SK-N-SH (cell line): ENCODE data around the gene GLTP. TPM values are rescaled to one million over a fixed set of nuclear protein-coding genes. Genes with fewer than 3 reads are reported as not detected.

ENCODE experiments used
- CTCF ChIA-PET: fragments of 300-600, 350-600 bp; formaldehyde crosslinking; extraction: SDS; loops from one replicate; lab custom pipeline; 2021; lab: Yijun Ruan, JAX
- POLR2A ChIA-PET: fragments of 350-600 bp; sonication (Branson Sonifier 250); formaldehyde crosslinking; extraction: SDS; loops from one replicate; lab custom pipeline; 2020; ENCODE audit warnings: antibody characterized with exemption, inconsistent platforms; lab: Yijun Ruan, JAX
- DNase-seq: peaks from one replicate; pipeline ENCODE4 v3.0.0; 2012
- H2AFZ ChIP-seq: fragments of 200-600 bp; sonication (generic); 2 replicates; pipeline ENCODE4 v1.8.1; 2016; ENCODE audit warnings: antibody characterized with exemption, mild to moderate bottlenecking, low read depth
- H3F3A ChIP-seq: fragments of 200-600 bp; sonication (generic); replicated peaks from 2 replicates; pipeline ENCODE3; 2016; ENCODE audit warnings: antibody characterized with exemption, mild to moderate bottlenecking; ENCODE audit not compliant: insufficient read depth
- H3K27ac ChIP-seq, 2 experiments: fragments of 200-500 bp in 1 of 2; fragments of 200-600 bp in 1 of 2; sonication (Bioruptor generic) in 1 of 2; sonication (generic), shearing (Covaris generic) in 1 of 2; 2 replicates each; pipeline versions ENCODE4 v1.5.1 to v1.6.1; 2014 to 2016; ENCODE audit warnings: low read depth in 2 of 2, inconsistent platforms in 1 of 2, low read length in 1 of 2, mild to moderate bottlenecking in 1 of 2, mixed read lengths in 1 of 2
- H3K27me3 ChIP-seq: fragments of 200-600 bp; sonication (generic), shearing (Covaris generic); 2 replicates; pipeline ENCODE4 v1.6.1; 2016; ENCODE audit warnings: mixed run types; ENCODE audit not compliant: insufficient read depth
- H3K36me3 ChIP-seq, 2 experiments: fragments of 200-500 bp in 1 of 2; fragments of 200-600 bp in 1 of 2; sonication (Bioruptor generic) in 1 of 2; sonication (generic) in 1 of 2; replicated peaks in 1 of 2; 2 replicates each; pipeline versions ENCODE3 to v1.5.1; 2014 to 2016; ENCODE audit warnings: low read length in 1 of 2, mild to moderate bottlenecking in 1 of 2; ENCODE audit not compliant: insufficient read depth in 2 of 2, control insufficient read depth in 1 of 2
- H3K4me1 ChIP-seq, 2 experiments: fragments of 200-500 bp in 1 of 2; fragments of 200-600 bp in 1 of 2; sonication (Bioruptor generic) in 1 of 2; sonication (generic), shearing (Covaris generic) in 1 of 2; 2 replicates each; pipeline versions ENCODE4 v1.5.1 to v1.6.1; 2014 to 2016; ENCODE audit warnings: low read depth in 1 of 2, low read length in 1 of 2, mixed run types in 1 of 2; ENCODE audit not compliant: insufficient read depth in 2 of 2, control insufficient read depth in 1 of 2
- H3K4me2 ChIP-seq: fragments of 200-600 bp; sonication (generic), shearing (Covaris generic); 2 replicates; pipeline ENCODE4 v1.6.1; 2017; ENCODE audit warnings: mixed run types
- H3K4me3 ChIP-seq, 2 experiments: fragments of 200-500 bp in 1 of 2; fragments of 200-600 bp in 1 of 2; sonication (Bioruptor generic) in 1 of 2; sonication (generic), shearing (Covaris generic) in 1 of 2; 2 replicates each; pipeline versions ENCODE4 v1.5.1 to v1.8.1; 2014 to 2016; ENCODE audit warnings: low read depth in 2 of 2, inconsistent platforms in 1 of 2, low read length in 1 of 2, mild to moderate bottlenecking in 1 of 2, mixed read lengths in 1 of 2, moderate library complexity in 1 of 2
- H3K79me2 ChIP-seq: fragments of 200-600 bp; sonication (generic); 2 replicates; pipeline ENCODE4 v1.8.1; 2017; ENCODE audit warnings: mild to moderate bottlenecking; ENCODE audit not compliant: insufficient read depth
- H3K9ac ChIP-seq: fragments of 200-600 bp; sonication (generic); 2 replicates; pipeline ENCODE4 v1.6.1; 2017; ENCODE audit warnings: mixed run types
- H3K9me2 ChIP-seq: fragments of 200-600 bp; sonication (generic); 2 replicates; pipeline ENCODE4 v1.6.1; 2017; ENCODE audit warnings: mixed run types
- H3K9me3 ChIP-seq: fragments of 200-600 bp; sonication (generic); 2 replicates; pipeline ENCODE4 v1.6.1; 2017; ENCODE audit warnings: mixed run types, mild to moderate bottlenecking, moderate library complexity
- H4K20me1 ChIP-seq: fragments of 200-600 bp; sonication (generic); 2 replicates; pipeline ENCODE4 v1.6.1; 2017; ENCODE audit warnings: mild to moderate bottlenecking, mixed run types; ENCODE audit not compliant: insufficient read depth
- CHD2 ChIP-seq: fragments of 150-350 bp; IDR thresholded peaks from 2 replicates; pipeline ENCODE4 v1.6.1; 2018; ENCODE audit warnings: low read length; ENCODE audit not compliant: partially characterized antibody
- ELF1 ChIP-seq: IDR thresholded peaks from 2 replicates; pipeline ENCODE4 v1.4.0; 2012
- FOXJ3 ChIP-seq: sonication (generic); formaldehyde crosslinking; IDR thresholded peaks from 2 replicates; pipeline ENCODE4 v1.5.1; 2020; ENCODE audit warnings: mild to moderate bottlenecking, missing genetic modification reagents
- GATA2 ChIP-seq: sonication (generic); formaldehyde crosslinking; IDR thresholded peaks from 2 replicates; pipeline ENCODE4 v1.5.0; 2020; ENCODE audit warnings: mild to moderate bottlenecking, missing genetic modification reagents
- MEF2A ChIP-seq: IDR thresholded peaks from 2 replicates; pipeline ENCODE4 v1.4.0; 2012; ENCODE audit warnings: low read depth, borderline replicate concordance
- MXI1 ChIP-seq: IDR thresholded peaks from 2 replicates; pipeline ENCODE4 v1.6.1; 2012; ENCODE audit warnings: mild to moderate bottlenecking, low read depth, low read length, improper control_type of control experiment
- RAD21 ChIP-seq: IDR thresholded peaks from 2 replicates; pipeline ENCODE4 v1.6.1; 2012; ENCODE audit warnings: mild to moderate bottlenecking, low read length
- TAF1 ChIP-seq: IDR thresholded peaks from 2 replicates; pipeline ENCODE4 v1.6.1; 2012; ENCODE audit warnings: low read depth, mild to moderate bottlenecking, low read length, moderate library complexity, borderline replicate concordance
- TCF12 ChIP-seq: IDR thresholded peaks from 2 replicates; pipeline ENCODE4 v1.4.0; 2012
- WGBS: methylation state at CpG from one replicate; pipeline ENCODE4 v1.1.6; 2017; ENCODE audit warnings: low lambda C conversion rate; 5-methylcytosine and 5-hydroxymethylcytosine counted together
- polyA plus RNA-seq, 3 experiments: library from polyadenylated mRNA; depleted of rRNA; stranded (reverse); fragments of >200 nt; gene quantifications; 2 replicates each; pipeline ENCODE4 v1.2.3, GENCODE V29; 2012
- TF ChIP-seq, protein P1 (sequence below): IDR thresholded peaks from 2 replicates; pipeline ENCODE4 v1.4.0; 2012; ENCODE audit warnings: low read depth
- TF ChIP-seq, protein P2 (sequence below): fragments of 200-600 bp; sonication (generic); IDR thresholded peaks from 2 replicates; pipeline ENCODE4 v1.6.1; 2017; ENCODE audit warnings: antibody characterized with exemption, mild to moderate bottlenecking, moderate library complexity
- TF ChIP-seq, protein P3 (sequence below): IDR thresholded peaks from 2 replicates; pipeline ENCODE4; 2012
- TF ChIP-seq, protein P4 (sequence below): IDR thresholded peaks from 2 replicates; pipeline ENCODE4 v1.4.0; 2012; ENCODE audit warnings: low read depth, borderline replicate concordance

GLTP gene
- polyA plus RNA-seq, 1 of the 3 experiments (the other 2 are of a cell fraction), result 23.0 TPM

DNA sequence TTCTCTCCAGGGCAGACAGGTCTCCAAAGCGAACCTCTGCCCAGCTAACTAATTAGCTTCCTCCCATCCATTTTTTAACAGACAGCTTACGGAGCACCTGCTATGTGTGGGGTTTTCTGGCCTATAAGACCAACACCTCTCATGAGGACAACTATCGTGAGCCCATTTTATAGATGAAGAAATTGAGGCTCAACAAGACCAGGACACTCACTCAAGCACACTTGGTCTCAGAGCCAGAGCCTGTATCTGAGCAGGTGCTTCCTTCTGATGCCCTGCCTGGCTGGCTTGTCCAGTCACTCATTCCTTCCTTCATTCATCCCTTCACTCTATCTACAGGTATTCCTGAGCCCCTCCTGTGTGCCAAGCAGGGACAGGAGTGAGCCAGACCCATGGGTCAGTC lies 53.3 kb downstream of the GLTP start:
- CTCF ChIA-PET, result interaction anchor here (0.9 kb wide), 1 partner anchor 18 kb away, joined by 4 read pairs; no protein-coding TSS in a partner anchor

DNA sequence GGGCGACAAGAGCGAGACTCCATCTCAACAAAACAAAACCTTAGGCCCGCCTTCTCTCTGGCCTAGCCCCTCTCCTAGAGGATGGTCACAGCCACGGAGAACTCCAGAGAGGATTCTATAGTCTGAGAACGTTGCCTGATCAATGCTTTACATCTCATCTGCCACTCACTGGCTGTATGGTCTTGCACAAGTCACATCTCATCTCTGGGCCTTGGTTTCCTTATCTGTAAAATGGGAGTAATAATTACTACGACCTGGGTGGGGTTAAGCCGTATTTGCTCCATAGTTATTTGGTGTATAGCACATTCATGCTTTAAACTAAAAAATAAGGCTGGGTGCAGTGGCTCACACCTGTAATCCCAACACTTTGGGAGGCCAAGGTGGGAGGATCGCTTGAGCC lies 55.6 kb downstream of the GLTP start:
- no peak overlapping the region for H3K4me3 ChIP-seq
- peaks cover 0 to 2% of the 10 kb centered on the region in 2 experiments; a peak in 1 of 4 replicates for H3K4me1 ChIP-seq
- ChIA-PET POLR2A (no interaction called here), CTCF (interaction anchor here (0.6 to 2.1 kb wide), 2 partner anchors 19 to 21 kb away, joined by 3 to 8 read pairs; no protein-coding TSS in a partner anchor)
- no peaks in the 10 kb centered on the region for H3F3A ChIP-seq
- no peak overlapping the region for H2AFZ ChIP-seq
- no peaks in the 10 kb centered on the region for H3K27me3 ChIP-seq
- WGBS, result 87% methylated on average over 8 of the region's 8 CpGs
- no peak for DNase-seq
- no peaks in the 10 kb centered on the region for H3K9me2 ChIP-seq
- H3K27ac ChIP-seq, result no peak overlapping the region
- no peaks in the 10 kb centered on the region for H3K36me3 ChIP-seq
- H3K9ac ChIP-seq, result no peak overlapping the region
- no peaks in the 10 kb centered on the region for H3K79me2 ChIP-seq
- no peak for TF ChIP-seq FOXJ3 (CRISPR knock-in tag)
- no peaks in the 10 kb centered on the region for H3K9me3 ChIP-seq
- no peaks in the 10 kb centered on the region for H4K20me1 ChIP-seq
- no peak overlapping the region for H3K4me2 ChIP-seq

More for the DNA sequence above, 53.3 kb downstream of the GLTP start:
- WGBS, result 88% methylated on average over 3 of the region's 3 CpGs
- DNase-seq, result no peak
- H3K4me3 ChIP-seq, result no peak overlapping the region
- H3K4me2 ChIP-seq, result no peak overlapping the region
- no peaks in the 10 kb centered on the region for H3K27me3 ChIP-seq
- no peaks in the 10 kb centered on the region for H3K36me3 ChIP-seq
- H3K27ac ChIP-seq, result no peak overlapping the region
- H3K4me1 ChIP-seq, result peaks cover 0 to 2% of the 10 kb centered on the region in 2 experiments; a peak in 1 of 4 replicates
- POLR2A ChIA-PET, result no interaction called here
- peaks cover 4% of the 10 kb centered on the region for H3F3A ChIP-seq
- H3K9me3 ChIP-seq, result no peaks in the 10 kb centered on the region
- H3K79me2 ChIP-seq, result no peaks in the 10 kb centered on the region
- no peak overlapping the region for H2AFZ ChIP-seq
- H3K9ac ChIP-seq, result no peak overlapping the region
- no peaks in the 10 kb centered on the region for H3K9me2 ChIP-seq
- no peak for TF ChIP-seq TCF12
- no peak for TF ChIP-seq MEF2A
- no peaks in the 10 kb centered on the region for H4K20me1 ChIP-seq

DNA sequence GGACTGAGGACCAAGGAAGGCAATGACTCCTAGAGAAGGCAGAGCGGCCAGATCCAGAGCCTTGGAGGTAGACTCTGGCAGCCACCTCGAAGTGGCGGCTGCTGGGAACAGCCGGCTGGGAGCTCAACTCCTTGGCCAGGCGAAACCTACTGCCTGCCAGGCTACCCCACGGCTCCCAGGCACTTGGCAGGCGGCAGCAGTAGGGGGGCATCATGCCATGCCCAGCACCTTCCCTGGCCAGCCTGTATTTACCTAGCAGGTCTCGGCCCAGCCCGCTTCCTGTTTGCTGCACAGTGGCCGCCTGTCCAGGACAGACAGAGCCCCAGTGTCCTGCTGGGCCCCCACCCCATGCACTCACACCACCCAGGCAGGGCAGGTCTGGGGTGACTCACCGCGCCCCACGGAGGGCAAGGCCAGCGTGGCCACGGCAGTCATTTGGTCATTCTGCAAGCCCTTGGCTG lies 57.4 kb downstream of the GLTP start:
- peaks cover 0 to 2% of the 10 kb centered on the region in 2 experiments; a peak in 1 of 4 replicates for H3K4me1 ChIP-seq
- no peaks in the 10 kb centered on the region for H3K9me3 ChIP-seq
- H3K36me3 ChIP-seq, result no peaks in the 10 kb centered on the region
- no peak overlapping the region for H2AFZ ChIP-seq
- no peak for DNase-seq
- H4K20me1 ChIP-seq, result no peaks in the 10 kb centered on the region
- H3K4me2 ChIP-seq, result no peak overlapping the region
- POLR2A ChIA-PET, result no interaction called here
- CTCF ChIA-PET, result interaction anchor here (0.6 to 1.3 kb wide), 4 partner anchors 17 to 48 kb away, joined by 3 read pairs; no protein-coding TSS in a partner anchor
- WGBS, result 93% methylated on average over 3 of the region's 15 CpGs
- no peaks in the 10 kb centered on the region for H3K9me2 ChIP-seq
- no peak overlapping the region for H3K27ac ChIP-seq
- no peaks in the 10 kb centered on the region for H3K27me3 ChIP-seq
- no peaks in the 10 kb centered on the region for H3K79me2 ChIP-seq
- no peak overlapping the region for H3K9ac ChIP-seq
- H3K4me3 ChIP-seq, result no peak overlapping the region
- no peaks in the 10 kb centered on the region for H3F3A ChIP-seq
- no peak for TF ChIP-seq TCF12
- no peak for TF ChIP-seq TAF1
- no peak for TF ChIP-seq ELF1
- TF ChIP-seq RAD21, result no peak
- TF ChIP-seq, protein P1, sequence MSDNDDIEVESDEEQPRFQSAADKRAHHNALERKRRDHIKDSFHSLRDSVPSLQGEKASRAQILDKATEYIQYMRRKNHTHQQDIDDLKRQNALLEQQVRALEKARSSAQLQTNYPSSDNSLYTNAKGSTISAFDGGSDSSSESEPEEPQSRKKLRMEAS, result no peak
- TF ChIP-seq, protein P2, sequence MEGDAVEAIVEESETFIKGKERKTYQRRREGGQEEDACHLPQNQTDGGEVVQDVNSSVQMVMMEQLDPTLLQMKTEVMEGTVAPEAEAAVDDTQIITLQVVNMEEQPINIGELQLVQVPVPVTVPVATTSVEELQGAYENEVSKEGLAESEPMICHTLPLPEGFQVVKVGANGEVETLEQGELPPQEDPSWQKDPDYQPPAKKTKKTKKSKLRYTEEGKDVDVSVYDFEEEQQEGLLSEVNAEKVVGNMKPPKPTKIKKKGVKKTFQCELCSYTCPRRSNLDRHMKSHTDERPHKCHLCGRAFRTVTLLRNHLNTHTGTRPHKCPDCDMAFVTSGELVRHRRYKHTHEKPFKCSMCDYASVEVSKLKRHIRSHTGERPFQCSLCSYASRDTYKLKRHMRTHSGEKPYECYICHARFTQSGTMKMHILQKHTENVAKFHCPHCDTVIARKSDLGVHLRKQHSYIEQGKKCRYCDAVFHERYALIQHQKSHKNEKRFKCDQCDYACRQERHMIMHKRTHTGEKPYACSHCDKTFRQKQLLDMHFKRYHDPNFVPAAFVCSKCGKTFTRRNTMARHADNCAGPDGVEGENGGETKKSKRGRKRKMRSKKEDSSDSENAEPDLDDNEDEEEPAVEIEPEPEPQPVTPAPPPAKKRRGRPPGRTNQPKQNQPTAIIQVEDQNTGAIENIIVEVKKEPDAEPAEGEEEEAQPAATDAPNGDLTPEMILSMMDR, result no peak
- TF ChIP-seq, protein P3, sequence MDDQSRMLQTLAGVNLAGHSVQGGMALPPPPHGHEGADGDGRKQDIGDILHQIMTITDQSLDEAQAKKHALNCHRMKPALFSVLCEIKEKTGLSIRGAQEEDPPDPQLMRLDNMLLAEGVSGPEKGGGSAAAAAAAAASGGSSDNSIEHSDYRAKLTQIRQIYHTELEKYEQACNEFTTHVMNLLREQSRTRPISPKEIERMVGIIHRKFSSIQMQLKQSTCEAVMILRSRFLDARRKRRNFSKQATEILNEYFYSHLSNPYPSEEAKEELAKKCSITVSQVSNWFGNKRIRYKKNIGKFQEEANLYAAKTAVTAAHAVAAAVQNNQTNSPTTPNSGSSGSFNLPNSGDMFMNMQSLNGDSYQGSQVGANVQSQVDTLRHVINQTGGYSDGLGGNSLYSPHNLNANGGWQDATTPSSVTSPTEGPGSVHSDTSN, result no peak
- TF ChIP-seq GATA2 (CRISPR knock-in tag), result no peak
- TF ChIP-seq, protein P4, sequence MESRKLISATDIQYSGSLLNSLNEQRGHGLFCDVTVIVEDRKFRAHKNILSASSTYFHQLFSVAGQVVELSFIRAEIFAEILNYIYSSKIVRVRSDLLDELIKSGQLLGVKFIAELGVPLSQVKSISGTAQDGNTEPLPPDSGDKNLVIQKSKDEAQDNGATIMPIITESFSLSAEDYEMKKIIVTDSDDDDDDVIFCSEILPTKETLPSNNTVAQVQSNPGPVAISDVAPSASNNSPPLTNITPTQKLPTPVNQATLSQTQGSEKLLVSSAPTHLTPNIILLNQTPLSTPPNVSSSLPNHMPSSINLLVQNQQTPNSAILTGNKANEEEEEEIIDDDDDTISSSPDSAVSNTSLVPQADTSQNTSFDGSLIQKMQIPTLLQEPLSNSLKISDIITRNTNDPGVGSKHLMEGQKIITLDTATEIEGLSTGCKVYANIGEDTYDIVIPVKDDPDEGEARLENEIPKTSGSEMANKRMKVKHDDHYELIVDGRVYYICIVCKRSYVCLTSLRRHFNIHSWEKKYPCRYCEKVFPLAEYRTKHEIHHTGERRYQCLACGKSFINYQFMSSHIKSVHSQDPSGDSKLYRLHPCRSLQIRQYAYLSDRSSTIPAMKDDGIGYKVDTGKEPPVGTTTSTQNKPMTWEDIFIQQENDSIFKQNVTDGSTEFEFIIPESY, result no peak
- TF ChIP-seq MXI1, result no peak
- TF ChIP-seq CHD2, result no peak
